Inflammatory macrophage (primary cell): ENCODE results near the gene FAM135A.

Experiments
- DNase-seq, 2 donors: peaks; one replicate each; pipeline ENCODE4 v3.0.0-alpha.2; 2020 to 2022
- total RNA-seq, 18 experiments: gene quantifications; one replicate each; lab custom pipeline; 2026; ENCODE audit warnings: mixed read lengths in 6 of 18, inconsistent platforms in 2 of 18; lab: John Stamatoyannopoulos, UW

Gene FAM135A
- total RNA-seq = 9.3 to 39.3 (median 22.1) reads per million in 18 experiments

DNA sequence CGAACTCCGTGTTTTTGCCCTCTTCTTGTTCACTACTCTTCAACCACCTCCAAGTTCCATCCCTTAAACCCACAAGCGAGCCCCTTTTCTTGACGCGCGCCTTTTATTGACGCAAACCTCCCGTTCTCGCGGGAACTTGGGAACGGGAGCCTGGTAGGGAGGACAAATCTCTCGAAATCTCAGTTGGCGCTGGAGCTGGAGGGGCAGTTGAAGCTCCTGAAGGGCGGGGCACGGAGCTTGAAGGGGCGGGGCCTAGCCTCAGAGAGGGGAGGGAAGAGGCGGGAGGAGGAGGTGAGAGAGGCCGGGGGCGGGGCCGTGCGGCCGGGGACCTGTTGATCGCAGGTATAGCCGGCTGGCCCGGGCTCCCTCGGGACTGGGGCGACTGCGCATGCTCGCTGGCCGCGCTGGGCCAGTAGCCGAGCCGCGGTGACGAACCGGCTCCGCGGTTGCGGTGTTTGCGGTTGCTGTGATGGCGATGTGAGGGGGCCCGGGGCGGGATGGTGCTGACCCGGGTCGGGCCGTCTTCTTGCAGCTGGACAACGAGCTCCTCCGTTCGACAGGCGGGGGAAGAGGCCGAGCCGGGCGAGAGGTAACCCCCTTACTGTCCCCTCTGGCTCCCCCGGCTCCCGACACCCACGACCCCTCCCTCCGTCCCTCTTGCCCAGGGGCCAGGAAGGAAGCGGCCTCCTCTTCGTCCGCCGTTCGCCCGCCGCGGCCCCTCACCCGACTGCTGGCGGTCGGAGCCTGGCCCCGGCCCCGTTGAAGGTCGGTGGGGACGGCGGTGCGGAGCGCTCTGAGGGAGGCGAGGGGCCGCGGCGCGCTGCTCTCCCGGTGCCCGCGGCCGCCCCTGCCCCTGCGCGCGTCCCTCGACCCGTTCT is at the start of gene FAM135A:
TSS of gene FAM135A (plus strand) at position 395 of the 878 bp plus-strand sequence. CDS start 14,835 bp downstream, outside the sequence.
- peak; percentile 97 to 98 for DNase-seq

GRCh38 chr6:70363741-70364493 is 49.4 kb upstream of the FAM135A start:
- no peak for DNase-seq

- peak; percentile 68 to 69 for DNase-seq
Observed at GRCh38 chr6:70369332-70369950, 43.9 kb upstream of the FAM135A start.

- no peak for DNase-seq
Observed at GRCh38 chr6:70370496-70370895, 42.8 kb upstream of the FAM135A start.

DNA sequence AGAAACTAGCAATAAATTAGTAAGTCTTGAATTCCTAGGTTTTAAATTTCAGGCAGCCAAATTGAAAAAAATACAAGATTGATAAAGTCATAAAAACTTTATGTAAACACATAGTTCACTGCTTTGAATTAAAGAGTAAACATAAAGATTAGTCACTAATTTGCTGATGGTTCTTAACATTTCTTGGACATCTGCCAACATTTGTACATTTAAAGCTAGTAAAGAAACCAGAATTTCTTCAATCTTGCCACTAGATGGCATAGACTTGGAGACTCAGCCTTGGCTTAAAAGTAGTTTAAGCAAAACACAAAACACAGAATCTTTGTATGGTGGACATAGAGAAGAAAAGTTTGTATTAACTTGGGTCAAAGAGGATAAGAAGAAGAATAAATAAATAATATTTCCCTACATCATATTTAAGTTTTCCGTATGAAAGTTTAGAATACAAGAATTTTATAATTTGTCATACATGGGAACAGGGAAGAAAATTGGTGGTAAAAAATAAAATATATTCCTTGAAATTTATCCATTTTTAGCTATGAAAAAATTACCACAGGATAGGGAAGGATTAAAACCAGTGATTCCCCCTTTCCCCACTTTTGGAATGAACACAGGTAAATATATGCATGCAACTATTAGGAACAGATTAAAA is 41.7 kb upstream of the FAM135A start:
- DNase-seq = peak; percentile 37 to 78

- no peak for DNase-seq
Observed at GRCh38 chr6:70375166-70375565, 38.1 kb upstream of the FAM135A start.

DNA sequence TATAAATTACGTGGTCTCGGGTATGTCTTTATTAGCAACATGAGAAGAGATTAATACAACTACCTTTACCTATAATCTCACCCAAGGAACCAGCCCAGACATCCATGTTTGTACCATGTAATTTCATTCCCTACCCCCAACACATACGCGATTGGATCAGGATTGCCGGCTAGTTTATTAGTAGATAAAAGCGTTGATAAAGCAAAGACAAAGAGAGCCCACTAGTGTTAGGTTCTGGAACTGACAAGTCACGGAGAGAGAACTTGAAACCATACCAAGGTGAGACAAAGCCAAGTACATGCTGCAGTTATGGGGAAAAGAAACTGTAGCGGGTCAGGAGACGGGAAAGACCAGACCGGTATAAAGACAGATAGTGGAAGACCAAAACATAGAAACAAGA is 37.4 kb upstream of the FAM135A start:
- no peak for DNase-seq

GRCh38 chr6:70376628-70377027 is 36.7 kb upstream of the FAM135A start:
- DNase-seq = no peak

GRCh38 chr6:70377372-70377771 is 35.9 kb upstream of the FAM135A start:
- DNase-seq = no peak

DNA sequence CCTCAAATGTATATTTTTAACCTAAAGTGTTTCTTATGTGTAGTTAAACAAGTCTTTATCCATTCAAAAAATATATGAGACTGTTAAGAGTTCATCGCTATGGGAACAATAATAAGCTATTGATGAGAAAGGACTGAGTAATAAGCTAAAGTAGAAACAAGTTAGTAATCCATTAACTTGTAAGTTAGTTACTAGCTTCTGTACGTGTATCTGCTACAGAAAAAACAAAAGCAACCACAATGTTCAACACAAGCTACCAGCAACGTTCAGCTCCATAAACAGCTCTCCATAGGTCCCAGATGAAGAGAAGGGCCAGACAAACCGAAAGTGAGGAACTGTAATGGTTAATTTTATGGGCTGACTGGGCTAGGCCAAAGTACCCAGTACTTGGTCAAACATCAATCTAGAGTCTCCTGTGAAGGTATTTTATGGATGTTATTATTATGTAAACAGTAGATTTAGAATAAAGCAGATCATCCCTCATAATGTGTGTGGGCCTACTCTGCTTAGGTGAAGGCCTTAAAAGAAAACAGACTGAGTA is 33.8 kb upstream of the FAM135A start:
- DNase-seq = no peak

GRCh38 chr6:70380252-70380651 is 33.1 kb upstream of the FAM135A start:
- no peak for DNase-seq

- no peak for DNase-seq
Observed at GRCh38 chr6:70380771-70381416, 32.4 kb upstream of the FAM135A start.

GRCh38 chr6:70381417-70381782 is 31.9 kb upstream of the FAM135A start:
- no peak for DNase-seq

GRCh38 chr6:70385901-70386300 is 27.4 kb upstream of the FAM135A start:
- peak; percentile 21 to 61 for DNase-seq

DNA sequence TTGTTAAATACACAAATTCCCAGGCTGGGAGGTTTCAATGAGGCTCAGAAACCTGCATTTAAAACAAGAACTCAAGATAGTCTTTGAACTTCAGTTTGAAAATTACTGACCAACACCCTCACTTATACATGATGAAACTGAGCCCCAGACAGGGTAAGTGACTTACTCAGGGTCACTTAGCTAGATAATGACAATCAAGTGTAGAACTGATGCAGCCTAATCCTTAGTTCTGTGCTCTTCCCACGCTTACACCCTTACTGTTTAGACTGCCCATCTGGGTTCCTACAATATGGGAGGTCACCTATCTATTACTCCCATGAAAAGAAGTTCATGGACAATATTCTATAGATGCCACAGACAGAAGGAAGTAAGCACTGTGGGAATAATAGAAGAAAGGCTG is 24.5 kb upstream of the FAM135A start:
- DNase-seq = no peak

GRCh38 chr6:70389261-70389660 is 24.0 kb upstream of the FAM135A start:
- DNase-seq = no peak

DNA sequence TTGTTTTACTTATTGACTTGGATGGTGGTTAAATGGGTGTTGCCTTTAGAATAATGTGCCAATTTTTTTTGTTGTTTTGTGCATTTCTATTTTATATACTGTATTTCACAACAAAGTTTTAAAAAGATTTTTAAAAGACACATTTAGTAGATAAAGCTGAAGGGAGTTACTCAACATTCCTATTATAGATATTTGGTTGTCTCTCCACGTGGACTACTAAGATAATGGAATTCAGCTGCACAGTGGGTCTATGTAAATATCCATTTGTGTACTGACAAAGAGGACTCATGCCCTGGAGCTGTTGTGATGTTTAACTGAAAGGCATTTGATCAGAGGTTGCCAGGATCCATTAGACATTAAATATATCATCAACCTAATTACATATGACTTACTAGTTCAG is 23.2 kb upstream of the FAM135A start:
- DNase-seq = no peak

- no peak for DNase-seq
Observed at GRCh38 chr6:70391492-70391891, 21.8 kb upstream of the FAM135A start.

DNA sequence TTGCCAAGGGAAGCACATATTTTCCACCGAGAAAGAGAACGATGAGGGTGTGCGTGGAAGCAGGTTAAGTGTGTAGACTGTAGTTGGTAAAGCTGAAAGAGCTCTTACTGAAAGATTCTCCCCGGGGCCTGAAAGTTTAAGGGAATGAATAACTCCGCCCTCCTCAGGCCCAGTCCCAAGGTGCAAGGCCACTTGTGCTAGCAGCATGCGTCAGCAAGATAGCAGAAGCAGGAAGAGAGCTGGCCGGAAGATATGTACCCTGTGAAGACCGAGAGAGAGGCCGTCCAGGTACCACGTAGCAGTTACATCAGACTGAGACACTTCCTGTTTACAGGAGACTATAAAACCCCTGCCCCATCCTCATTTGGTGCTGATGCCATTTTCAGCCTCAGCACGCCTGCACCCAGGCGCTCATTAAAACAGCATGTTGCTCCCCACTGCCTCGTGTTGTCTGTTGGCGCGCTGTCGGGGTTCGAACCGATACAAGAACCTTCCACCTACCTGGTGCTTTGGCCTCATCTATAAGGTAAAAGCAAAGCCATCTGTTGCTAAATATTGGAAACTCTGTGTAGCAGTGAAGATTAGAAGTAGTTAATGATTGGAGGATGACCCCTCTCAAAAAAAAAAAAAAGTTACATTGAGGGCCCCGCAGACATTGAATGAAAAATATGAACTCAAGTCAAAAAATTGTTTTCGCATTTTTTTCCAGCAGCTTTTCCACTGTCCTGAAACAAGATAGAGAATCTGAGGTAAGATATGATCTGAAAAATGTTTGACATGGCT is 18.6 kb upstream of the FAM135A start:
- no peak for DNase-seq

DNA sequence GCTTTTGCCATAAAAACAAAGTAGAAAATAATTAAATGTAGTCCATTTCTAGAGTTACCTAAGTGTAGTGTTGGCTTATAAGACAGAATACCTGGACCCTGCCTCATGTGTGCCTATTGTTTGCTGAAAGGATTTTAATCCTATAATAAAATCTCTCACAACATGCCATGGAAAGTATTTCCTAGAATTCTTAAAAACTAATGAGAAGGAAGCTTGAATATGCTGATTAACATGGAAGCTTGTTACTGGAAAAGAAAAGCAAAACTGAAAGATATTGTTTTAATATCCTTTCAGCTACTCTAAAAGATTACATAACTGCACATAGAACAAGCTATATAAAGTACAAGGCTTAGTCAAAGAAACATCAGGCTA is 18.0 kb upstream of the FAM135A start:
- DNase-seq = no peak

- DNase-seq = no peak
Observed at GRCh38 chr6:70396163-70396562, 17.1 kb upstream of the FAM135A start.
